HG03442 (cell line): ENCODE data around the gene ETV6.
A peak's percentile ranks its signal among the peaks of the same experiment; 100 is the strongest.

ENCODE experiments used
- ATAC-seq: cut with Tn5 transposase; IDR thresholded peaks from one replicate; pipeline ENCODE4 v1.9.1; 2021; ENCODE audit warnings: mild to moderate bottlenecking, moderate library complexity; ENCODE audit not compliant: unreplicated experiment

The ETV6 gene

DNA sequence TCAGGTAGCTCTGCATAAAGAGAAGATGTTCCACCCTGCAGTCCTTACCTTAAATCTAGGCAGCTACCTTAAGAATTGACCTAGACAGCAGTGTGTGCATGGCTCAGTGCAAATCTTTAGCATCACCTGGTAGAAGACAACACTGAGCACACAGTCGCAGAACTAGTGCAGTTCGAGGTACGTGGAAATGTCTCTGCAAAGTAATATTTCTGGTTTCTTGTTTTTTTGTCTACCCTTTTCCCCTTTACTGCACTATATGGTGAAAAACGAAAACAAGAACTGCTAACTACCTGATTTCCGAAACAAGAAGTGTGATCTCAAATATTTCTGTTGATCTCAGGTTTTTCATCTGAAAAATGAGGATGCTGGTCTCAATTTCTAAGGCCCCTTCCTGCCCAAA, 82.5 kb downstream of the ETV6 start:
- no peak for ATAC-seq

DNA sequence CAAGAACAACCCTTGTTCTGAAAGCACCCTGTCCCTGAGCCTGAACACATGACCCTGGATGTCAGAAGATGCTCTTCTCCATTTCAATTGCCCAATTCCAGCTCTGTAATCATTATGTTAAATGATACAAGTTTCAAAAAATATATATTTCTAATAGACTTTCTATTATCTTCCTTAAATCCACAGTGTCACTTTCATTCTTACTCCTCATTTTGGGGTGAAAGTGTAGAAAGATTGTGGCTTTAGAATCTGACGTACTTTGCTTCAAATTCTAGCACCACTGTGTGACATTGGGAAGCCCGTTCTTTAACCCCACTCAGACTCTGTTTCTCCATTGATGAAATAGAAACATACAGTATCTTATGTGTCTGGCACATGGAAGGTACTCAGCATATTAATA, 83.2 kb downstream of the ETV6 start:
- ATAC-seq: no peak

DNA sequence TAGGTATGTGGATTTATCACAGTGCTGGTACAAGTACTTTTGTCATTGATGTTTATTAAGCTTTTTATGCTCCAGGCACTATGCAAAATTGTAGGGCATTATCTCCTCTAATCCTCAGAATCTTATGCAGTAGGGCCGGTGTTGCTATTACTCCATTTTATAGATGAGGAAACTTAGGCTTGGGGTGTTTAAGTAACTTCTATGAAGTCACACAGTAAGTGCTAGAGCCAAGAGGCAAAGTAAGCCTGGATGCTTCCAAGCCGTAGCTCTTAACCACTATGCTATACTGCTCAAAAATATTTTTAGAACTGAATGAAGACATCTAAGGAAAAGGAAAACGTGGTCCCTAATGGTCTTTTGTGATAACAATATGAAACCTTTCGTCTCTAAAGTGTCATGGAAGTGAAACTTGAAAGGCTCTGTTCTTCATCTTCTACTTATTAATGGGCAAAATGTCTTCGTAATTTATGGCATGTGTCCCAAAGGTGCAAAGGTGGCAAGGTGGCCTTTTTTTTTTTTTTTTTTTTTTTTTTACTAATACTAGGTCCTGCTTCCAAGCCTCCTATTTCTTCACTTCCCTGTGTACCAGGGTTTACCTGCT, 85.2 kb downstream of the ETV6 start:
- ATAC-seq: no peak

DNA sequence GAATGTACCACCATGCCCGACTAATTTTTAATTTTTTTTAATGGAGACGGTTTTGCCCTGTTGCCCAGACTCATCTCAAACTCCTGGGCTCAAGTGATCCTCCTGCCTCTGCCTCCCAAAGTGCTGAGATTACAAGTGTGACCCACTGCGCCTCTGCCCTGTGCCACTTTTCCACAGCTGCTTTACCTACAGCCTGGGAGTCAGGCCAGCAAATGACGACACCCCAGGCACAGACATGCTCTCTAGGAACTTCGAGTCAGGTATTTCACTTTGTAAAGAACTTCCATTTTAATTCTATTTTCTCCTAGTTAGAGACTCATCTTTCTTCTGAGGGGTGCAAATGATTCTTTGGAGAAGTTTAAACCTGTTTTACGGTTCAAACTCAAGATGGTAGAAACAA, 89.0 kb downstream of the ETV6 start:
- no peak for ATAC-seq

DNA sequence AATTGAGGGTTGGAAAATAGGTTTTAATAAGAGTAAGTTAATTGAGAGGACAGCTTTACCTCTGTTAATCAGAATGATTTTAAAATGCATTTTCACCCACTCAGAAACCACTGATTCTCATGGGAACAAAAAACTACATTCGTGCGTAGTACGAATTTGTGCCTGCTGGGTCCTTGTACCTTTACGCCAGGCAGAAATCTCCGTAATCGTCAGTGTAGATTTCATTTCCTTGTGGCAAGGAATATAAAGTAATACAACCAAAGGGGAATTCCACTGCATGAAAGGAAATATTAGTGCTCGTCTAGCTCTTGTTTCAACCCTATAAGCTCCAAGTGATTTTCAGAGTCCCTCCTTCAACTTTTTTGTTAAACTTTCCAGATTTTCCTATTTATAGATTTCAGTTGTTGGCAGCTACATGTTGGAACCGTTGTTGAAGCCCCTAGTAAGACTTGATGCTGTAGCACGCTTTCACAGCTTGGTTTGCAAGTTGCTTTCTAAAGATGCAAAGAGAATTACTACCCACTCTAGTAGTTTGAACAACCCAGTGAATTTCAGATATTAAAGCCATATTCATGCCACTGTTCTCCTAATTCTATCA, 90.6 kb downstream of the ETV6 start:
- ATAC-seq: no peak

DNA sequence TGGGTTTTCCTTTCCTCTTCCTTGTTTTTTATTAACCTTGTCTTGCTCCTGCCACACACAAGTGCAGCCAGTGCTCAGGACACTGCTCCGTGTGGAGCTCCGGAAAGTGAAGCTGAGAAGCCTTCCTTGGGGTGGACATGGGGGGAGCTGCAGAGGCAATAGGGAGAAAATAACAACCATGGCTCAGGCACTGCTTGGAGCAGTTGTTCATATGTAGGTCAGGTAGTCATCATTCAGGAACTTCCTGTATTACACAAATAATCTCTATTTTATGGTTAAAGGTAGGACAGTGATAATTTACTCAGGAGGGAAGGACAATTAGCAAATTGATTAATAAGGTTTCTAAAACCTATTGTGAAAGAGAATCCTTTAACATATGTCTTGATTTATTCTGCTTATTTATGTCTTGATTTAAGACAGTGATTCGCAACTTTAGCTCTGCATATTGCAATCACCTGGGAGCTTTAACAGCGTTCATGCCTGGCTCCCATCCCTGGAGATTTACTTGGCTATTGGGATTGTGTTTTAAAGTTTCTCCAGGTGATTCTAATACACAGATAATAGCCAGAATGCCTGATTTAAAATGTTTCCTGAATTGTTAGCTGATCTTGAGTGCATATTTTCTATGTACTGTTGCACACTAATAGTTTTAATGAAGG, 92.1 kb downstream of the ETV6 start:
- ATAC-seq: no peak

DNA sequence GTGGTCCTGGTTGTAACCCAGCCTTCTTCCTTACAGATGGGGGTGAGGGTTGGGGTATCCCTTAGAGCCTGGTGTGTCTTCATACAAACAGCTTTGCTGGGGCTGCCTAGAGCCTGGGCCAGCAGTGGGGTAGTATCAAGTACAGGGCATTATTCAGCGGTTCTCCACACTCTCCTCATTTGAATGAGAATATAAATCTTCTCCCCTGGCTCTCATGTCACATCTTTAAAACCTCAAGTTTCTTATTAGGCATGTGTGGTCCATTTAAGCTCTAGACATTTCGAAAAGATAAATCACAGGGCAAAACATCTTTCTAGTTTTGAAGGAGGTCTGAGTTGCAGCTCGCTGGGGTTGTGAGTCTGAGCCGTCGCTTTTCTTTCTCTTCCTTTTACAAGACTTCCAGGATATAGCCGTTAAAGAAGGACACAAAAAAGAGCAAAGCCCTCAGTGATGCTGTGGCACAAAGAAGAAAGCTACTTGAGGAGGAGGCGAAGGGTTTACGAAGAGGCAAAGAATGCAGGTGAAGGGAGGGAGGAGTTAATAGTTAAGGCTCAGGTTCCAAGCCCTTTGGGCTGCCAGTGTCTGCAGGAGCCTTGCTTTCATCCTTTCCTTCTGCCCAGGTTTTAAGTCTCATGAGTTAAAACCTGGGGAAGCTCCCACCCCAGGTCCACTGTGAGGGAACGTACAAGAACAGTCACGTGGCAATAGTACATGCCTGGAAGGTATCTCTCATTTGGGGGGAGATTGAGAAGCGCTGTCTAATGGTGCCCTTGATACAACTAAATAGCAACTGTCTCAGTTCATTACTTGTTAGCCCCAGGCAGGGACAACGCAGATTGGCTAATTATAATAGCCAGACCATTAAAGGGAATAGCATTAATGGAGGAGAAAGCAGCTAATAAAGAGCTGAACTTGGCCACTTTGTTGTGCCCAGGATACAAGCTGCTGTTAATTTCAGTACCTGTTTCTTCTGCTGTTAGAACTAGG, 94.2 kb downstream of the ETV6 start:
- ATAC-seq: no peak

DNA sequence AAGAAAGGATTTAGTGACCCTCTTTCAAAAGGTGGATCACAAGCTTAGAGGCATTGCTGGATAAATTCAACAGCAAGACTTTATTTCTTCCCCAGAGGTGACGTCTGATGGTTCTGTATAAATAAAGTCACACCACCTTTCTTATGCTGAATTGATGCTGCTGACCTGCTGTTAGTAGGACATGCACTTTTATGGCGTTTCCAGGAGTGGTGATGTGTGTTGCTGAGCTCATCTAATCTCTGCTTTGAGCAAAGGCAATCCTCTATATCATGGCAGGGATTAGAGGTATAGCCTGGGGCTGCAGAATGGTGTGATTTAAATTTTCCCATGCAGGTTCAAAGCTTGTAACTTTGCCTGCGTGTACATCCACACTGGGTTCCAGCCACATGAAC, 94.9 kb downstream of the ETV6 start:
- no peak for ATAC-seq

DNA sequence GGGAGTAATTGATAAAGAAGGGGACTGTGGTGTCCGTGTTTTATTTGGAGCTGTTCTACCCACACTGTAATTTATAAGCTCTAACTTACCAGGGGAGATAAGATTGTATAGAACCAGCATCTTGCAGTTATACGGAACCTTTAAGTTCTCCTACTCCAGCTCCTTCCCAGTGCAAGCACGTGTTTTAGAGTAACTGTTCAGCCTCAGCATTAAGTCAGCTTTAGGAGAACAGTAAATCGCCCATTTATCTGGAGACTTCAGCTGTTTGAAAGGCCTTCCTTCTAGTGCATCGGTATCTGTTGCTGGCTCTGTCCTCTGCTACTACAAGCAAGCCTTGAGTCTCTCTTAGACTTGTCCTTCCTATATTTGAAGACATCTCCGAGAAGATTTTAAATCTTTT, 95.6 kb downstream of the ETV6 start:
- ATAC-seq: no peak

DNA sequence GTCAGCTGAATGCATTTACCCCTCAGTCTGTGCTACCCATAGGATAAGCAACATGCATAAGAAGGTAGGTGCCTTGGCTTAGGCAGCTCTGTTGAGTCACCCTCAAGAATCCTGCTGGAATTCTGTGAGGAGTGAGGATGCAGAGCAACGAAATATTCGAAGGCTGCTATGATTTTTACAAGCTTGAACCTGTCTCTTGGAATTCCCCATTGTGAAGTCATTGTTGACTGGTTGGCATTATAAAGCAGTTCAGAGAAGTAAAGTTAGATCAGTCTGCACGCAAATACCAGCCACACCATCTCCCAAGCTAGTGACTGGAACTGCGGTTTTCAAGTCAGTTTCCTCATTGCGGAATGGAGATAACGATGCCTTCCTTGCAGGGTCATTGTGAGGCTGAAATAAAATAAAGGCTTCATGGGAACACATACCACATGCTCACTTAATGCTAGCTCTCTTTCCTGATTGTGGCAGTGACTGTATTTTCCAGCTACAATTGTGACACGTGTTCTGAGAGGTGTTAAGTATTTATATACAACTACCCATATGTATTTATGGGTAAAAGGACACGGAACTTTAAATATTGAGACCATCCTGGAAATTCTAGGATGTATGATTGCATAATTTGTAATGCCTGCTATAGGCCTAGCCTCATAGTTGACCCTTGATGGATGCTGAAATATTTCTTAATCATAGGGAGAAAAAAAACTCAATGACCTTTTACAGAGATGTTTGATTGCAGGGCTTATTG, 96.7 kb downstream of the ETV6 start:
- peak; percentile 36 for ATAC-seq

DNA sequence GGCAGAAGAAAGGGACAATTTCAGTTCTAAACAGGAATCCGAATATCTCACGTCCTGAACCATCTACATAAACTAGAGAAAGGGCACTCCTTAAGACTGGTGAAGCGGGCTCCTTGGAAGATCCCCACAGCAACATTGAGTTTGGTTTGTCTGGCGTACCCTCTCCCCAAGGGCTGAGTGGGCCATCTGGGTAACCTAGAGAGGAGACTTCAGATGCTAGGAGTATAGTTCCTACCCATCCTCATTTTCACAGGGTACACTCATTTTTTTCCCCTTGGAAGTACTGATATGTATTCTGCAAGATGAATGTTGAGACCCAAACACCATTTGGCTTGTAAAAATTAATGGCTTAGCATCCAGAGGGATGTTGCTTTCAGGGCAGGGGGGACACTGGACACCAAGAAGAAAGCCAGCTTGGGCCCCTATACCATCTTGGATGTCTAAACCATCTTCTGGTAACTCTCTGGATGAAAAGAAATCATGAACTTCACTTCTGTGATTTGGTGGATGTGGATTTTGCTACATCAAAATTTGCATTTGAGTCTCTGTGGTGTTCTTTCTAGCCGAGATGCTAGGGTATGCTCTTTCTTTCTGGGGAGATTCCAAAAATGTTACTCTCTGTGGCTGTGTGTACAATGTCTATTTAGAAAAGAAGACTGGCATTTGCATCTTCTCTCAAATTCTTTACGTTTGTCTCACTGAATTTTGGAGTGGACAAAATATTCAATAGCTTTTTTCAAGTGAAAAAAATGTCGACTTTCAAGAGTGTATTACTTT, 97.7 kb downstream of the ETV6 start:
- ATAC-seq: no peak

DNA sequence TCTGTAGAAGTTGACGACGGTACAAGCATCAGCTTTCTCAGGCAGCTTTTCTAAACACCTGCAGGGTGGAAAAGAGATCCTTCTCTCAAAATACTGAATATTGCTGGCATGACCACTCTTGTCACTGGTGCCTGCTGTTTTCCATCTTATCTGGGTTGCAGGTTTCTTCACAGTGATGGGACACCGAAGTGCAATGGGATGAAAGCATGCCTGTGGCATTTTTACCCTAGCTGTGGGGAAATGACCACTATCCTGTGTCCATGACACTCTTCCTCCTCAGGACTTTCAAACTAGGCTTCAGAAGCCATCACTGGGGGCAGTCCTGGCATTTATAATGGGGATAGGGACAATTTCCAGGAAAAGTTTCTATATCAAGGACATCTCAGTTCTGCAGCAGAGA, 98.5 kb downstream of the ETV6 start:
- ATAC-seq: no peak

DNA sequence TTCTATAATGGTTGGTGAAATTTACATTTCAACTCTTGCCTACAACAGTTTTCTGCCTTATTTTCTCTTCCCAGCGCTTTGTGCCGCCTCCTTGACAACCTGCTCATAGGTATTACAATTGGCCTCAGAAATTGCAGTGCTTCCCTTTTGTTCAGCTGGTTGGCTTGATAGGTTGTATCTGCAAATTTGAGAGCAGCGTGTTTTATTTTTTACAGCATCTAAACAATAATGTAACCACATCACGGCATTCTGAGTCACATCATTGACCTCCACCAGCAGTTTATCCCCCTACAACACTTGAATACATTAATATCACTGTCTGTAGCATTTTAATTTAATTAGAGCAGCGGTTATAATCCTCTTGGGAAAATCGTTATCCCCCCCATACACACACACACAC, 99.4 kb downstream of the ETV6 start:
- ATAC-seq: no peak

DNA sequence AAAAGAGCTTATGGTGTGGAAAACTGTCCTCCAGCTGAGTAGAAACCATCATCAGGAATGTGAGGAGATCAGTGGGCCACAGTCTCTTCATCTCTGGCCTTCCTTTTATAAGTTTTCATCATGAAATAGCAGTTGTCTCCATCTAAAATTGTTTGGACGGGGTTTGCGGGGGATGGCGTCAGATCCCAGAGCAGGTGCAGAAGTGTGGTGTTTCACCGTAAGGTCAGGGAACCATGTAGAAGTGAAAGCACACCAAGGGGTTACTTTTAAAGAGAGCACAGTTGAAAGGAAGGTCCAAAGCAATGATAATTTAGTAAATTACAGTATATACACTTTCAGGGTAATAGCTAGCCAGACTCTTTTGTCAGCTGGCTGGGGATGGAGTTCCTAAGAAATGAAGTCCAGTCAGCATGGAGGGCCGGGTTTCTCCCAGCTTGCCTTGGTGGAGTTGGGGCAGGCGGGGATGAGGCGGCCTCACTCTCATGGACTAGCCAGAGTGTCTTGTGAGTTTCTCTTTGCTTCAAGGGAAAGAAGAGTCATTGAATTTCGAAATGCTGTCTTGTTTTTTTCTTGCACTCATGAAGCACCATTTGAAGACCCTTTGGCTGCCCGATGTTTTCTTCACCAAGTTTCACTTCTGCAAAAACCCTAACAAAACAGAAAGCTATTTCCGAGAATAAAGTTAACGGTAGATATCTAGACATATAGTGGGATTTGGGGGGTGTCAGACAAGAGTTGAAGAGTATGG, 100.6 kb downstream of the ETV6 start:
- peak; percentile 42 for ATAC-seq

DNA sequence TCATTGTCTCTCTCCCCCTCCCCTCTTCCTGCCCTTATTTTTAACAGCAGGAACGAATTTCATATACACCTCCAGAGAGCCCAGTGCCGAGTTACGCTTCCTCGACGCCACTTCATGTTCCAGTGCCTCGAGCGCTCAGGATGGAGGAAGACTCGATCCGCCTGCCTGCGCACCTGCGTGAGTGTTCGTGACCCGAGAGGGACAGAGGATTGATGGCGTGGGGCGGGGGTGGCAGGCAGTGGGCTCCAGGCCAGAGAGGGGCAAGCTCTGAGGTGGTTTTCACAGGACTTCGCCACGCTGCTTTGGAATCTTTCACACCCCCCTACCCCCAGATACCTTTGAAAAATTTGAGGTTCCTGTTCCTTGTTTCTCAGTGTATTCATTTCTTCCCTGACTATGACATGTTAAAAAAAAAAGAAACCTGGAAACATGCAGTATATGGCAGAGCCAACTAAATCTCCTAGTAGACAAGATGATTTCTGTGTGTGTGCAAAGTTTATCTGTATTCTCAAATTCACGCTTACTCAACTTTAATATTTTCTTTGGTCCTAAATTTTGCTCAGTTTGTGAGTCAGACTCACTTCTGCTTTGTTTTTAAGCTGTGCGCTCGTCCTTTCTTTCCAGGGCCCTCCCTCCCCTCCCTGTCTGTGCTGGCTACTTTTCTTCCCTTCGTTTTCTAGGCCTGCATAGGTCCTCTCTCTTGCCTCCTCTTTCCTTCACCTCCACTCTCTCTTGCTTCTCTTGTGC, 103.1 kb downstream of the ETV6 start:
- no peak for ATAC-seq

DNA sequence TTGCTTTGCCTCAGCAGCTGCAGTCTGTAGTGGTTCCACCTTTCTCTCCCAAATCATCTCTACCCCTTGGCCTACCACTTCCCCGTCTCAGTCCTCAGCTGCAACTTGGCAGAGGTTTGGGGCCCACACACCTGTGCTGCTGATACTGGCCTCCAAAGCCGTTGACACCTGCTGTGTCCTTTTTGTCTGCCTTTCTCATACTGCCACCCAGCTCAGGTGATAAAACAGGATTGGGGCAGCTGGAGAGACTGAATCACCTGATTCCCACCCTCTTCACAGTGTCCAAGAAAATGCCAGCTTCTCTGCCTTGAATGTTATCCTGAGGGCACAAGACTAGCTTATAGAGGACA, 103.7 kb downstream of the ETV6 start:
- ATAC-seq: no peak

DNA sequence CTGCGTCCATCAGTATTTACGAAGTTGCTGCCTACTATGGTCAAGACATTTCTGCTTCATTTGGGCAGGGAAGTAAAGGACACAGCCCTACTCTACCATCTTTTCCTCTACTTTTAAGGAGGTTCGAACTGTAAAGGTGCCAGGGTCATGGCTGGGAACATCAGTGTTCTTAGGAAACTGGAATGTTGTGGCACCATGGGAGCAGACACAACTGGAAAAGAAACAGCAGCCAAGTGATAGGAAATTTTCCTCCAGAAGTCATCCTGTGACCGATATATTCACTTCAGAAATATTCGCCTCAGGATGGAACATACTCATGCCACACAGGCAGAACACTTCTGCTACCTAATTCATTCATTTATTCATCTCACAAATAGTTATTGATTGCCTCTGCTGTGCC, 104.4 kb downstream of the ETV6 start:
- no peak for ATAC-seq

DNA sequence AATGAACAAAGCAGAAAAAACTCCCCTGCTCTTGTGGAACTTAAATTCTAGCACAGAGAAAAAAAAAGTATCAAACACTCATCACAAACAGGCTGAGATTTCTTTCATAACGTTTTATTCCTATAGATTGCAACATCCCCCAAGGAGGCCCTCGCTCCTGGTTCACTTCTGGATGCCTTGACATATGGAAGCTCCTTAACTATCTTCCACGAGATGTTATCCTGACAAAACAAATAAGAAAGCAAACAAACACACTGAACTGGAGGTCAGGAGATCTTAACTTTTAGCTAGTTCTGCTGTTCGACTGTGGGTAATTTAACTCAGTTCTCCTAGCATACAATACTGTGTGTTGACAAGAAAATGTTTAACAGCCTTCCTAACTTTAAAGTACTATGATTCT, 104.8 kb downstream of the ETV6 start:
- ATAC-seq: no peak
